Keratinocyte (primary cell): ENCODE results near the gene PNCK. TPM values are rescaled to one million over a fixed set of nuclear protein-coding genes. Genes with fewer than 3 reads are reported as not detected.

Experiments
- DNase-seq: peaks from one replicate; pipeline ENCODE4 v3.0.0-alpha.2; 2011; ENCODE audit warnings: low read depth, missing footprints, low spot score
- FAIRE-seq: peaks from 2 replicates; lab custom pipeline; 2011; peaks lifted over from hg19 to GRCh38; lab: Jason Lieb, UNC
- H2AFZ ChIP-seq: 2 replicates; pipeline ENCODE4 v1.6.0; 2012; ENCODE audit warnings: low read length, control low read depth, inconsistent platforms; ENCODE audit not compliant: control insufficient read depth
- H3K27ac ChIP-seq: 2 replicates; pipeline ENCODE4 v1.5.1; 2011; ENCODE audit warnings: low read length; ENCODE audit not compliant: control insufficient read depth, insufficient read depth
- H3K27me3 ChIP-seq: 3 replicates; pipeline ENCODE4 v1.6.0; 2011; ENCODE audit warnings: low read length; ENCODE audit not compliant: control insufficient read depth, insufficient read depth; ENCODE audit errors: extremely low read depth
- H3K36me3 ChIP-seq, 2 experiments: 2 replicates in 1 of 2; 3 replicates in 1 of 2; pipeline ENCODE4 v1.5.1; 2011; ENCODE audit warnings: low read length in 2 of 2, mild to moderate bottlenecking in 1 of 2; ENCODE audit not compliant: control insufficient read depth in 2 of 2, insufficient read depth in 2 of 2; ENCODE audit errors: extremely low read depth in 1 of 2
- H3K4me1 ChIP-seq: 3 replicates; pipeline ENCODE4 v1.5.1; 2011; ENCODE audit warnings: low read length; ENCODE audit not compliant: control insufficient read depth, insufficient read depth; ENCODE audit errors: extremely low read depth
- H3K4me2 ChIP-seq: 3 replicates; pipeline ENCODE4 v1.6.0; 2011; ENCODE audit warnings: low read depth, low read length; ENCODE audit not compliant: control insufficient read depth, insufficient read depth; ENCODE audit errors: extremely low read depth
- H3K4me3 ChIP-seq, 3 experiments: fragments of 200-600 bp in 1 of 3; sonication (generic) in 1 of 3; 2 replicates in 2 of 3; 3 replicates in 1 of 3; pipeline ENCODE4 v1.5.1; 2011 to 2016; ENCODE audit warnings: low read length in 3 of 3, mild to moderate bottlenecking in 3 of 3, control low read depth in 2 of 3, inconsistent platforms in 1 of 3, low read depth in 1 of 3, mixed read lengths in 1 of 3, mixed run types in 1 of 3, moderate library complexity in 1 of 3; ENCODE audit not compliant: control insufficient read depth in 2 of 3, insufficient read depth in 2 of 3; ENCODE audit errors: extremely low read depth in 1 of 3
- H3K79me2 ChIP-seq: 2 replicates; pipeline ENCODE4 v1.6.0; 2012; ENCODE audit warnings: low read length; ENCODE audit not compliant: control insufficient read depth, insufficient read depth
- H3K9ac ChIP-seq: 3 replicates; pipeline ENCODE4 v1.6.0; 2011; ENCODE audit warnings: low read length; ENCODE audit not compliant: control insufficient read depth, insufficient read depth; ENCODE audit errors: extremely low read depth
- H3K9me1 ChIP-seq: 3 replicates; pipeline ENCODE4 v1.6.0; 2011; ENCODE audit warnings: low read length; ENCODE audit not compliant: control insufficient read depth, insufficient read depth; ENCODE audit errors: extremely low read depth
- H3K9me3 ChIP-seq: 2 replicates; pipeline ENCODE4 v1.5.1; 2012; ENCODE audit warnings: low read depth, low read length; ENCODE audit not compliant: control insufficient read depth
- H4K20me1 ChIP-seq: 3 replicates; pipeline ENCODE4 v1.6.0; 2011; ENCODE audit warnings: low read length; ENCODE audit not compliant: control insufficient read depth, insufficient read depth; ENCODE audit errors: extremely low read depth
- EZH2 ChIP-seq: IDR thresholded peaks from one replicate; pipeline ENCODE4 v1.6.1; 2012; ENCODE audit warnings: inconsistent platforms, mild to moderate bottlenecking, low read length, moderate library complexity
- dilution Hi-C: fragments of 300-500 bp; cut with MboI; formaldehyde crosslinking; loops from one replicate; pipeline ENCODE4 v1.7.0; 2020; ENCODE audit warnings: low sequenced_read_pairs; ENCODE audit not compliant: extremely low pct_ligation_motif_present
- polyA plus RNA-seq, 5 experiments: library from polyadenylated mRNA; depleted of rRNA in 3 of 5; stranded (reverse) in 3 of 5; stranded (forward) in 1 of 5; unstranded in 1 of 5; fragments of >200 nt; gene quantifications; 1 replicate in 1 of 5; 2 replicates in 3 of 5; 3 replicates in 1 of 5; pipeline versions ENCODE4 v1.2.1 to v1.2.3, GENCODE V29; 2011 to 2012; ENCODE audit warnings: missing spikeins in 2 of 5, low read depth in 1 of 5, low replicate concordance in 1 of 5
- TF ChIP-seq, protein P1 (sequence below), 3 experiments: IDR thresholded peaks in 1 of 3; conservative IDR thresholded peaks in 1 of 3; optimal IDR thresholded peaks in 1 of 3; 2 replicates in 2 of 3; 3 replicates in 1 of 3; pipeline versions ENCODE3 to v1.5.1; 2011; ENCODE audit warnings: low read length in 3 of 3, mild to moderate bottlenecking in 3 of 3, moderate library complexity in 2 of 3, control low read depth in 1 of 3, inconsistent platforms in 1 of 3; ENCODE audit not compliant: insufficient read depth in 2 of 3; ENCODE audit errors: extremely low read depth in 1 of 3

The PNCK gene
- polyA plus RNA-seq, 1 donor (not counting 4 experiments of a cell fraction or from before 2014, with no cell fraction given) = 0.24 TPM

DNA sequence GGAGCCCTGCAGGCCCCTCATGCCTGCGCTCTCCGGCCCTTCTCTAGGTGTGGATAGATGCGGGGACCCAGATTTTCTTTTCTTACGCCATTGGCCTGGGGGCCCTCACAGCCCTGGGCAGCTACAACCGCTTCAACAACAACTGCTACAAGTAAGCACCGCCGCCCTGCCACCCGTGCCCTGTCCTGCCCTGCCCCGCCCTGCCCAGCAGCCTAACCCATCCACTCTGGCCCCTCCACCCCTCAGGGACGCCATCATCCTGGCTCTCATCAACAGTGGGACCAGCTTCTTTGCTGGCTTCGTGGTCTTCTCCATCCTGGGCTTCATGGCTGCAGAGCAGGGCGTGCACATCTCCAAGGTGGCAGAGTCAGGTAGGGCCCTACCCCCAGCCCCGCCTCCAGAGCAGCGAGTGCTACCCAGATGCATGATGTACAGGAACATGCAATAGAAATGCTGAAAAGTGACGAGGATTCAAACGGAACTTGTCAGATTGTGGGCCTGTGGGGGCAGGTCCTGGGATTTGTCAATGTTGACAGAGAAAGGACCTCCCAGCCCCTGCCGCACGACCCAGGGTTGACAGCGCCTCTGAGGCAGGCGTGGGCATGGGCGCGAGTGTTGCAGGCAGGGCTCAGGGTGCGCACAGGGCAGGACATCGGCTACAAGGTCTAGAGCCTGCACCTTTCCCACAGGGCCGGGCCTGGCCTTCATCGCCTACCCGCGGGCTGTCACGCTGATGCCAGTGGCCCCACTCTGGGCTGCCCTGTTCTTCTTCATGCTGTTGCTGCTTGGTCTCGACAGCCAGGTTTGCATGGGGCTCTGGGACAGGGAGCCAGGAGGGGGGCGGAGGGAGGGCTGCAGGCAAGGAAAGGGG is 19.8 kb upstream of the PNCK start:
- H4K20me1 ChIP-seq = no peaks in the 10 kb centered on the region
- no peaks in the 10 kb centered on the region for H3K9me1 ChIP-seq
- dilution Hi-C loops = no loop called here
- no peak overlapping the region for H3K27ac ChIP-seq
- H3K36me3 ChIP-seq = no peaks in the 10 kb centered on the region
- no peak overlapping the region for H3K9ac ChIP-seq
- peaks cover 8% of the 10 kb centered on the region for H3K4me1 ChIP-seq
- FAIRE-seq = no peak
- H3K4me2 ChIP-seq = no peak overlapping the region
- H3K4me3 ChIP-seq = no peak overlapping the region
- peaks cover 11% of the 10 kb centered on the region for H3K79me2 ChIP-seq
- DNase-seq = no peak
- H3K27me3 ChIP-seq = no peaks in the 10 kb centered on the region
- no peaks in the 10 kb centered on the region for H3K9me3 ChIP-seq
- H2AFZ ChIP-seq = no peak overlapping the region
- no peak for TF ChIP-seq EZH2
- TF ChIP-seq, protein P1, sequence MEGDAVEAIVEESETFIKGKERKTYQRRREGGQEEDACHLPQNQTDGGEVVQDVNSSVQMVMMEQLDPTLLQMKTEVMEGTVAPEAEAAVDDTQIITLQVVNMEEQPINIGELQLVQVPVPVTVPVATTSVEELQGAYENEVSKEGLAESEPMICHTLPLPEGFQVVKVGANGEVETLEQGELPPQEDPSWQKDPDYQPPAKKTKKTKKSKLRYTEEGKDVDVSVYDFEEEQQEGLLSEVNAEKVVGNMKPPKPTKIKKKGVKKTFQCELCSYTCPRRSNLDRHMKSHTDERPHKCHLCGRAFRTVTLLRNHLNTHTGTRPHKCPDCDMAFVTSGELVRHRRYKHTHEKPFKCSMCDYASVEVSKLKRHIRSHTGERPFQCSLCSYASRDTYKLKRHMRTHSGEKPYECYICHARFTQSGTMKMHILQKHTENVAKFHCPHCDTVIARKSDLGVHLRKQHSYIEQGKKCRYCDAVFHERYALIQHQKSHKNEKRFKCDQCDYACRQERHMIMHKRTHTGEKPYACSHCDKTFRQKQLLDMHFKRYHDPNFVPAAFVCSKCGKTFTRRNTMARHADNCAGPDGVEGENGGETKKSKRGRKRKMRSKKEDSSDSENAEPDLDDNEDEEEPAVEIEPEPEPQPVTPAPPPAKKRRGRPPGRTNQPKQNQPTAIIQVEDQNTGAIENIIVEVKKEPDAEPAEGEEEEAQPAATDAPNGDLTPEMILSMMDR (optimal IDR thresholded peaks at IDR 0.05 in 1 of 3, IDR thresholded peaks at IDR 0.05 in 1 of 3, conservative IDR thresholded peaks at IDR 0.05 in 1 of 3; ENCODE audit: extremely low read depth in 1 of 3, insufficient read depth in 2 of 3, low read length in 3 of 3) = no peak

DNA sequence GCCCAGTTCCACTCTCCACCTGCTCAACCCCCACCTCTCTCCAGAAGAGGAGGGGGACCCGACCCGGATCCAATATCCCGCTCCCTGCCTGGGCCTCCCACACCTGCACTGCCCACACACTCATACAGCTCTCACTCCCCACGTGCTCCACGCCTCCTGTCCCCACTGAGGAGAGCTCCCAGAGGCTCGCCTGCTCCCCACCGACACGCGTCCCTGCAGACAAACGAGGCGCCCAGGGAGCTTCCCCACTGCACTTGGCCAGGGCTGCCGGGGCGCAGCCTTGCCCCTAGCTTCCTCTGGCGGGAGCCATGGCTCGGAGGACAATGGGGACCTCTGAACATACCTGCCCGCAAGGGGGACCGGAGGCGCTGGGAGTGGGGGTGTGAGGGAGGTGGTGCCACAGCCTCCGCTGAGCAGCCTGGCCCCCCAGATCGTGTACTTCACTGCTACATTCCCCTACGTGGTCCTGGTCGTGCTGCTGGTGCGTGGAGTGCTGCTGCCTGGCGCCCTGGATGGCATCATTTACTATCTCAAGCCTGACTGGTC is 19.1 kb upstream of the PNCK start:
- Histone ChIP-seq H3K36me3 (no peaks in the 10 kb centered on the region), H3K79me2 (peaks cover 11% of the 10 kb centered on the region), H3K4me2 (no peak overlapping the region), H2AFZ (no peak overlapping the region), H3K9me3 (no peaks in the 10 kb centered on the region), H3K4me1 (peaks cover 8% of the 10 kb centered on the region), H3K27ac (no peak overlapping the region), H3K9ac (no peak overlapping the region), H3K9me1 (no peaks in the 10 kb centered on the region), H3K27me3 (no peaks in the 10 kb centered on the region), H3K4me3 (no peak overlapping the region), H4K20me1 (no peaks in the 10 kb centered on the region)
- dilution Hi-C loops = no loop called here
- FAIRE-seq = no peak
- TF ChIP-seq, protein P1 (optimal IDR thresholded peaks at IDR 0.05 in 1 of 3, IDR thresholded peaks at IDR 0.05 in 1 of 3, conservative IDR thresholded peaks at IDR 0.05 in 1 of 3; ENCODE audit: extremely low read depth in 1 of 3, insufficient read depth in 2 of 3, low read length in 3 of 3) = no peak
- TF ChIP-seq EZH2 = no peak
- DNase-seq = no peak
